CD8-positive, alpha-beta memory T cell (primary cell): ENCODE data around the gene MRPS35. TPM values are rescaled to one million over a fixed set of nuclear protein-coding genes. Genes with fewer than 3 reads are reported as not detected.

Experiments used
- CTCF ChIA-PET: fragments of 350-600 bp; sonication (Branson Sonifier 250); formaldehyde crosslinking; loops from one replicate; lab custom pipeline; 2021; ENCODE audit warnings: antibody characterized with exemption; lab: Charles Lee
- POLR2A ChIA-PET: fragments of 350-600 bp; sonication (Branson Sonifier 250); formaldehyde crosslinking; loops from one replicate; lab custom pipeline; 2021; ENCODE audit warnings: antibody characterized with exemption; lab: Charles Lee
- DNase-seq, 5 donors: peaks; one replicate each; pipeline versions ENCODE4 v3.0.0 to v3.0.0-alpha.2; 2020 to 2022; ENCODE audit warnings: mixed read lengths in 1 of 5
- H3K27ac ChIP-seq: one replicate; pipeline ENCODE4 v1.7.0; 2013; ENCODE audit warnings: low read depth, mild to moderate bottlenecking, low read length, moderate library complexity
- H3K27me3 ChIP-seq: 2 replicates; pipeline ENCODE4 v1.7.0; 2013; ENCODE audit warnings: low read length, mild to moderate bottlenecking; ENCODE audit not compliant: insufficient read depth, poor library complexity, severe bottlenecking
- H3K36me3 ChIP-seq: 2 replicates; pipeline ENCODE4 v1.7.0; 2013; ENCODE audit warnings: mild to moderate bottlenecking, low read length, moderate library complexity; ENCODE audit not compliant: insufficient read depth
- H3K4me1 ChIP-seq: 2 replicates; pipeline ENCODE4 v1.7.0; 2013; ENCODE audit warnings: mild to moderate bottlenecking, low read length, moderate library complexity; ENCODE audit not compliant: insufficient read depth
- H3K4me3 ChIP-seq: 2 replicates; pipeline ENCODE4 v1.7.0; 2013; ENCODE audit warnings: mild to moderate bottlenecking, low read length
- H3K9me3 ChIP-seq: 2 replicates; pipeline ENCODE4 v1.7.0; 2013; ENCODE audit warnings: mild to moderate bottlenecking, low read length
- H3K27ac Mint-ChIP-seq, 8 donors: one replicate each; pipeline ENCODE4 v1.8.0; 2020 to 2021; ENCODE audit warnings: mixed read lengths in 8 of 8, mild to moderate bottlenecking in 6 of 8, inconsistent platforms in 3 of 8, moderate library complexity in 3 of 8
- H3K27me3 Mint-ChIP-seq, 2 donors: one replicate each; pipeline ENCODE4 v1.8.0; 2020 to 2021; ENCODE audit warnings: mixed read lengths in 2 of 2, mild to moderate bottlenecking in 1 of 2, moderate library complexity in 1 of 2
- H3K36me3 Mint-ChIP-seq, 3 donors: one replicate each; pipeline ENCODE4 v1.8.0; 2020 to 2021; ENCODE audit warnings: mixed read lengths in 3 of 3, inconsistent platforms in 1 of 3, mild to moderate bottlenecking in 1 of 3
- H3K4me1 Mint-ChIP-seq, 3 donors: one replicate each; pipeline ENCODE4 v1.8.0; 2020 to 2021; ENCODE audit warnings: mixed read lengths in 3 of 3, inconsistent platforms in 1 of 3, mild to moderate bottlenecking in 1 of 3
- H3K4me3 Mint-ChIP-seq, 7 donors: one replicate each; pipeline ENCODE4 v1.8.0; 2020 to 2021; ENCODE audit warnings: mixed read lengths in 7 of 7, mild to moderate bottlenecking in 6 of 7, moderate library complexity in 4 of 7, inconsistent platforms in 2 of 7
- H3K9me3 Mint-ChIP-seq, 5 donors: one replicate each; pipeline ENCODE4 v1.8.0; 2020 to 2022; ENCODE audit warnings: mixed read lengths in 5 of 5, mild to moderate bottlenecking in 3 of 5, moderate library complexity in 2 of 5, inconsistent platforms in 1 of 5
- polyA plus RNA-seq: library from polyadenylated mRNA; unstranded; fragments of 300-500 nt; fragmentation: Illumina TruSeq; gene quantifications from one replicate; pipeline ENCODE4 v1.2.3, GENCODE V29; 2021
- total RNA-seq, 2 experiments: library from RNA; stranded (reverse); gene quantifications; one replicate each; pipeline ENCODE4 v1.2.3, GENCODE V29; 2021

Gene MRPS35
- total RNA-seq (10 to 100 TPM; 59.1 to 63.4 TPM), polyA plus RNA-seq (54.9 TPM)

- H3K36me3 Mint-ChIP-seq, result peaks cover 0 to 34% (median 6%) of the 10 kb centered on the region in 3 donors
- Histone ChIP-seq H3K27me3 (no peaks in the 10 kb centered on the region), H3K36me3 (no peaks in the 10 kb centered on the region), H3K9me3 (no peaks in the 10 kb centered on the region), H3K27ac (peak within 1 kb of the TSS; percentile 61), H3K4me1 (peaks cover 13% of the 10 kb centered on the region), H3K4me3 (peak within 1 kb of the TSS; percentile 73)
- ChIA-PET POLR2A (interaction anchor here (0.9 to 1.5 kb wide), 4 partner anchors 11 to 187 kb away, joined by 3 to 4 read pairs (median 3); partner anchors contain the start of genes KLHL42 and MANSC4), CTCF (interaction anchor here (0.9 to 1.2 kb wide), 2 partner anchors 10 to 69 kb away, joined by 3 to 4 read pairs; partner anchors contain the start of genes KLHL42 and MANSC4)
- peak; percentile 84 to 93 (median 88) for DNase-seq
- peak within 1 kb of the TSS; percentile 74 to 99 (median 96) for H3K27ac Mint-ChIP-seq
- H3K27me3 Mint-ChIP-seq, result peaks cover 0 to 18% of the 10 kb centered on the region in 2 donors
- H3K4me3 Mint-ChIP-seq, result peak within 1 kb of the TSS; percentile 90 to 99 (median 93)
- no peaks in the 10 kb centered on the region for H3K9me3 Mint-ChIP-seq
- peaks cover 35 to 46% (median 37%) of the 10 kb centered on the region in 3 donors for H3K4me1 Mint-ChIP-seq
Observed at GRCh38 chr12:27710592-27711316, at the start of gene MRPS35. Gene MRPS35 (plus strand): TSS chr12:27710832. CDS start chr12:27710844, 12 bp downstream.

GRCh38 chr12:27665704-27666103 is 44.9 kb upstream of the MRPS35 start:
- Histone ChIP-seq H3K27me3 (peaks cover 4% of the 10 kb centered on the region), H3K36me3 (no peaks in the 10 kb centered on the region), H3K4me3 (no peak overlapping the region), H3K4me1 (no peaks in the 10 kb centered on the region), H3K9me3 (no peaks in the 10 kb centered on the region), H3K27ac (no peak overlapping the region)
- H3K4me3 Mint-ChIP-seq, result no peak overlapping the region
- no peaks in the 10 kb centered on the region for H3K4me1 Mint-ChIP-seq
- H3K27ac Mint-ChIP-seq, result no peak overlapping the region
- H3K27me3 Mint-ChIP-seq, result peaks cover 0 to 6% of the 10 kb centered on the region in 2 donors
- no peaks in the 10 kb centered on the region for H3K9me3 Mint-ChIP-seq
- H3K36me3 Mint-ChIP-seq, result peaks cover 0 to 3% (median 0%) of the 10 kb centered on the region in 3 donors
- no peak for DNase-seq
- ChIA-PET CTCF (interaction anchor here (1.0 kb wide), 1 partner anchor 31 kb away, joined by 3 read pairs; no protein-coding TSS in a partner anchor), POLR2A (no interaction called here)

GRCh38 chr12:27666510-27666909 is 44.1 kb upstream of the MRPS35 start:
- Mint-ChIP-seq H3K27me3 (peaks cover 0 to 6% of the 10 kb centered on the region in 2 donors), H3K4me1 (no peaks in the 10 kb centered on the region), H3K4me3 (no peak overlapping the region), H3K27ac (no peak overlapping the region), H3K36me3 (peaks cover 0 to 7% (median 0%) of the 10 kb centered on the region in 3 donors), H3K9me3 (no peaks in the 10 kb centered on the region)
- Histone ChIP-seq H3K27ac (no peak overlapping the region), H3K9me3 (no peaks in the 10 kb centered on the region), H3K4me3 (no peak overlapping the region), H3K4me1 (no peaks in the 10 kb centered on the region), H3K36me3 (no peaks in the 10 kb centered on the region), H3K27me3 (peaks cover 4% of the 10 kb centered on the region)
- ChIA-PET POLR2A (no interaction called here), CTCF (interaction anchor here (1.0 kb wide), 1 partner anchor 32 kb away, joined by 3 read pairs; no protein-coding TSS in a partner anchor)
- DNase-seq, result no peak

- POLR2A ChIA-PET, result no interaction called here
Observed at GRCh38 chr12:27667540-27667939, 43.1 kb upstream of the MRPS35 start.

GRCh38 chr12:27672051-27672450 is 38.6 kb upstream of the MRPS35 start:
- Histone ChIP-seq H3K4me3 (no peak overlapping the region), H3K27me3 (no peaks in the 10 kb centered on the region), H3K27ac (no peak overlapping the region), H3K36me3 (no peaks in the 10 kb centered on the region), H3K4me1 (no peaks in the 10 kb centered on the region), H3K9me3 (no peaks in the 10 kb centered on the region)
- ChIA-PET CTCF (no interaction called here), POLR2A (no interaction called here)
- no peak overlapping the region for H3K27ac Mint-ChIP-seq
- H3K9me3 Mint-ChIP-seq, result no peaks in the 10 kb centered on the region
- no peak for DNase-seq
- peaks cover 0 to 5% (median 0%) of the 10 kb centered on the region in 3 donors for H3K36me3 Mint-ChIP-seq
- no peak overlapping the region for H3K4me3 Mint-ChIP-seq
- H3K4me1 Mint-ChIP-seq, result no peaks in the 10 kb centered on the region
- H3K27me3 Mint-ChIP-seq, result peaks cover 2 to 7% of the 10 kb centered on the region in 2 donors

More at GRCh38 chr12:27667540-27667939, 43.1 kb upstream of the MRPS35 start:
- Histone ChIP-seq H3K27ac (no peak overlapping the region), H3K4me1 (no peaks in the 10 kb centered on the region), H3K36me3 (no peaks in the 10 kb centered on the region), H3K4me3 (no peak overlapping the region), H3K9me3 (no peaks in the 10 kb centered on the region), H3K27me3 (peaks cover 4% of the 10 kb centered on the region)
- Mint-ChIP-seq H3K27me3 (peaks cover 0 to 6% of the 10 kb centered on the region in 2 donors), H3K4me3 (peak overlapping the region in 1 of 7 donors; percentile 38), H3K36me3 (peaks cover 0 to 7% (median 0%) of the 10 kb centered on the region in 3 donors), H3K9me3 (no peaks in the 10 kb centered on the region), H3K27ac (no peak overlapping the region), H3K4me1 (no peaks in the 10 kb centered on the region)
- CTCF ChIA-PET, result no interaction called here
- DNase-seq, result no peak

- Mint-ChIP-seq H3K9me3 (no peaks in the 10 kb centered on the region), H3K4me1 (no peaks in the 10 kb centered on the region), H3K27me3 (peaks cover 2 to 7% of the 10 kb centered on the region in 2 donors), H3K4me3 (no peak overlapping the region), H3K36me3 (peaks cover 0 to 5% (median 0%) of the 10 kb centered on the region in 3 donors), H3K27ac (no peak overlapping the region)
- ChIA-PET POLR2A (no interaction called here), CTCF (no interaction called here)
- Histone ChIP-seq H3K4me3 (no peak overlapping the region), H3K4me1 (no peaks in the 10 kb centered on the region), H3K36me3 (no peaks in the 10 kb centered on the region), H3K27ac (no peak overlapping the region), H3K9me3 (no peaks in the 10 kb centered on the region), H3K27me3 (no peaks in the 10 kb centered on the region)
- no peak for DNase-seq
Observed at GRCh38 chr12:27672643-27673042, 38.0 kb upstream of the MRPS35 start.

GRCh38 chr12:27673101-27673718 is 37.4 kb upstream of the MRPS35 start:
- H3K27me3 Mint-ChIP-seq, result peaks cover 2 to 7% of the 10 kb centered on the region in 2 donors
- H3K27ac Mint-ChIP-seq, result no peak overlapping the region
- no peaks in the 10 kb centered on the region for H3K36me3 ChIP-seq
- no peaks in the 10 kb centered on the region for H3K4me1 Mint-ChIP-seq
- H3K9me3 Mint-ChIP-seq, result no peaks in the 10 kb centered on the region
- H3K9me3 ChIP-seq, result no peaks in the 10 kb centered on the region
- no peak overlapping the region for H3K4me3 ChIP-seq
- no peaks in the 10 kb centered on the region for H3K4me1 ChIP-seq
- H3K4me3 Mint-ChIP-seq, result no peak overlapping the region
- H3K27me3 ChIP-seq, result no peaks in the 10 kb centered on the region
- ChIA-PET CTCF (no interaction called here), POLR2A (no interaction called here)
- H3K36me3 Mint-ChIP-seq, result peaks cover 0 to 5% (median 0%) of the 10 kb centered on the region in 3 donors
- no peak overlapping the region for H3K27ac ChIP-seq
- no peak for DNase-seq

GRCh38 chr12:27674989-27675388 is 35.6 kb upstream of the MRPS35 start:
- CTCF ChIA-PET, result no interaction called here
- Histone ChIP-seq H3K9me3 (no peaks in the 10 kb centered on the region), H3K4me3 (no peak overlapping the region), H3K4me1 (no peaks in the 10 kb centered on the region), H3K36me3 (no peaks in the 10 kb centered on the region), H3K27ac (no peak overlapping the region), H3K27me3 (no peaks in the 10 kb centered on the region)
- Mint-ChIP-seq H3K36me3 (peaks cover 0 to 5% (median 0%) of the 10 kb centered on the region in 3 donors), H3K4me3 (no peak overlapping the region), H3K27ac (no peak overlapping the region), H3K4me1 (no peaks in the 10 kb centered on the region), H3K27me3 (peaks cover 2 to 7% of the 10 kb centered on the region in 2 donors), H3K9me3 (no peaks in the 10 kb centered on the region)
- DNase-seq, result no peak
- POLR2A ChIA-PET, result no interaction called here
